DMS79 treated with DMSO at 0.1 percent for 48 hours (cell line): ENCODE data around the gene NMNAT3.

Experiments
- DNase-seq: peaks from one replicate; lab custom pipeline; 2025; lab: John Stamatoyannopoulos, UW

NMNAT3 gene

DNA sequence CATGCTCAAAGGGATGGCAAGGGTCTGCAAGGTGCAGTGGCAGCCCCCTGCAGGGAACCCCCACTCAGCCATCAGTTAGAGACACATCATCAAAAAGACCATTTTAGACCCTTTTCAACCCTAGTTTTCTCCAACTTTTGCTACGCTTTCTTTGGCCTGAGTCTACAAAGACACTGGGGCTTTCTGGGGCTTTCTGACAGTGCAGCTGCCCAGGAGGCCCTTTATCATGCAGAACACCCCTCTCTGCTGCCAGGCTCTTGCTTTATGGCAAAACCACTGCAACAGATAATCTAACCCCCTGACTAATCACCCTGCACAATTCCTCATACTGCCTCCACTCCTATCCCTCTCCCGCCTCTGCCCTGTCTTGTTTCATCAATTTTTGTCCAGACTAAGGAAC lies 2.4 kb downstream of the NMNAT3 start:
- DNase-seq: no peak

DNA sequence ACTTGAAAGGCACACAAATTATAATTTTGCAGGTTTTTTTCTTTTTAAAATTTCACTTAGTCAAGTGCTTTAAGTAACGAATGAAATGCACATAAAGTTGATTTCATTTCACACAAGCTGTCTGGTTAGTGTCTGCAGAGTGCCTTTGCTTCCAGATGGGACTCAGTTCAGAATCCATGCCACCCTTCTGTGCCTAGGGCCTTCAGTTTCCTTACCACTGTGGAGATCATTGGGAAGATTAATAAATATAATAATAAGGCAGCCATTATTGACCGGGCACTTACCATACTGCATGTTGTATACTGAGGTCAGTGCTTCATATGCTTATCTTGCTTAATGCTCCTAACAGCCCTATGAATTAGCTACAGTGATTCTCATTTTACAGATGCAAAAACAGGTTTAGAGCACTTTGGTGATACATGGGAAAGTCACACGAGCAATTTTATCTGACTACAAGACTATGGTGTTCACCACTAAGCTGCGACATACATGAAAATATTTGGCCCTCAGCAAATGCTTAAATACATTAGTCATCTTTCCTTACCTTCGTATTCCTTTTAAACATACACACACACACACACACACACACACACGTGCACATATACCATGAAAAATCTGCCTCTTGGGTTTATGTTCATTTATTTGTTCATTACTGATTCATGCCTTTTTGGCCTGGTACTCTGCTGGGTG lies 3.1 kb downstream of the NMNAT3 start:
- no peak for DNase-seq

DNA sequence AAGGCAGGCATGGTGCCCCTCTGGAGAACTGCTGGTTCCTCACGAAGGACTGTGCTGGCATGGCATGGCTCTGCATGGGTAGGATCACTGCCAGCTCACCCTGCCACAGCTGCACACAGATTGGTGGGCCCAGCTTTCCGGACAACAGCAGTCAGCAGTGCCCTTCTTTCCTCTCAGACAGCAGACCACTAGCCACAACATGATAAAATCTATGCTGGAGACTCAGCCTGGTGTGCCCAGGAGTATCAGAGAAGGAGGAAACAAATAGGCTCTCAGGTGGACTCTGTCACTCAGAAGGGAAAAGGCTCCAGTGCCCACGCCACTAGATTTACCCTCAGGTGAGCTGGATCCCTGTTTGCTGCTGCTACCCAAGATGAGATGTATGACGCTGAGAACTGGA lies 4.9 kb downstream of the NMNAT3 start:
- no peak for DNase-seq

DNA sequence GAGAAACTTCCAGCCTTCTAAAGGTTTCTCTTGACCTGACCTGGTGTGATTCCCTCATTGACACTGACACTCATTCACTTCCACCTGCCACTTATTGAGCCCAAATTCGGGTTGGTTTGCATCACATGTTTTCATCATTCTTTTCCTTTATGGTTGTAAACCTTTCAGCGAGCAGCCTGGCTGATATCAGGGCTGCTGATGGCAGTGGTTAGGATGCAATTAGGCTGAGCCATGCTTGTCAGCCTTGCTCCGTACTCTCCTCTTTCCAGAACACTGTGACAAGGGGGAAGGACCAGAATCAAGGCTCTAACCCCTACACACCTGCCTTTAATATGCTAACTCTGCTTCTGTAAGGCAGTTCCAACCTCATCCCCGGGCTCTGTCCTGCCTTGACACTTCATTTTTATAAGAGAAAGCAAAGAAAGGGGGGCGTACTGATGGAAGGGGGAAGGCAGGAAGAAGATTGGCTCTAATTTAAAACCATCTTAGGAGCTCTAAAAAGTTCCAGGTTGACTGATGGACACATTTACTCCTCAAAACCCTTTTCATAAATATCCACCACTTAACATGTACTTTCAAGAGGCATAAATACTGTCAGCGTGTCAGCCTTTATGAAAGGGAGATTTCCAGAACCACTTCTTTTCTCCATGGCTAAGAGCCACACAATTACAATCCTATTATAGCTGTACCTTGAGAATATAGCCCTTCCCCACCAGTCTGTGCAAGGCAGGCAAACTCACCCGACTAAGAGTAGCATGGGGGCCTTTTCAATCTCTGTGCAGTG lies 5.7 kb downstream of the NMNAT3 start:
- DNase-seq: peak; percentile 16

DNA sequence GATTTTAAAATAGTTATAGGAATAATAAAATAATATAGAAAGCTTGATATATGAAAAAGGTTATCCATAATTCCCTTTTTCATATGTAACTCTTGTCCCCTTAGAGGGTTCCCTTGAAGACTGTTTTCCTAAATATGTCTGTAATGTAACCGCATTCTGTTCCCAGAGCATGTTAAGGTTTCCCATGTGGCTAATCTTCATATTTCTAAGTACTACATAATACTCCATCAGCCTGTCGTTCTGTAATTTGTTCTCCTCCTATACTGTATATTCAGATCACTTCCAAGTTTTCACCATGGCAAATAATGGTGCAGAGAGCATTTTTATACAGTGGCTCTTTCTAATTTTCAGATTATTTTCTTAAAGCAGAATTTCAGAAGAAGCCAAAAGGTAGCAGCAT lies 6.7 kb downstream of the NMNAT3 start:
- no peak for DNase-seq

DNA sequence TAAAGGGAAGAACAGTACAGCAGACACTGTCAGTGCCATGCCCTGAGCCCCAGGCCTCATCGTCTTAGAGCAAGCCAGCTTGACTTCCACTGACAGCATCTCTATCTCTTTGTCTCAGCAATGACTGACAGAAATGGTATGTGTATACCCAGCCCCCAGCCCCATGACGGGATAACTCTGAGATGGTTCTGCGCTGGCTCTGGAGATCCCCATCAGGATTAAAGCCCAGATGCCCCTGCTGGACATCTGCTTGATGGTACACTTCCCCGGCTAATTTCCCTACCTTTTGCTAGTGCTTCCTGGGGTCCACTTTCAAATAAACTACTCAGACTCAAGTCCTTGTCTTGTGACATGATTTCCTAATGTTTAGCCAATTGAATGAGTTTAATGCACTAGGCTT lies 7.6 kb downstream of the NMNAT3 start:
- no peak for DNase-seq

DNA sequence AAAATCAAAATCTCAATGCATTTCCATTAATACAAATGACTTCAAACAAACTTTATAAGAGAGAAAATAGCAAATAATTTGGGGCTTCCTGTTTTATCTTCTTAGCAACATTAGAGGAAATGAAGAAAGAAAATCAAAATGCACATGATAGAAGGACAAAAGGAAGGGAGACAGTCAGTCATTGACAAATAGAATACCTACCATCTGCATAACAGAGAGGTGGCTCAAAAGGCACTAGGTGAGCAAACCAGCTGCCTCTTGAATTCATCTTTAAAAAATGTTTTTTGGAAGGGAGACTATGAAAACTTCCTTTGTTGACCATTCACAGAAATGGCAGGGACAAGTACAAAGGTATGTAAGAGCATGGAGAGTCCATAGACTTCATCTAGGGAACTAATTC lies 9.4 kb downstream of the NMNAT3 start:
- DNase-seq: no peak

DNA sequence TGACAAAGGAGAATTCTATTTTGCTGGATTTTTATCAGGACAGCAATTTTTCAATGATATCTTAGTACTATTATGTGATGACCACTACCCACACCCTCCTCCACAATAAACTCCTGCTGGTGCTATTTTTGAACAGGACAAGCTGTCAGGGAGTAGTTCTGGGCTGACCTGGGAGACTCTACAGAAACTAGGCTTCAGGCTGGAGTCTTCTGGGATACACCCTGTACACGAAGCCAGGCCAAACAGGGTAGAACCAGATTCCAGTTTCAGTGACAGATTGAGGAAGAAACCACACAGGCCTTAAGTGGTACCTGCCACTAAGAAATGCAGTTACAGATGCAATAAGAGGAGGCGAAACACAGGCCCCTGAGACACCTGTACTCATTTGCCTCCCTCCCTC lies 12.8 kb downstream of the NMNAT3 start:
- DNase-seq: no peak

DNA sequence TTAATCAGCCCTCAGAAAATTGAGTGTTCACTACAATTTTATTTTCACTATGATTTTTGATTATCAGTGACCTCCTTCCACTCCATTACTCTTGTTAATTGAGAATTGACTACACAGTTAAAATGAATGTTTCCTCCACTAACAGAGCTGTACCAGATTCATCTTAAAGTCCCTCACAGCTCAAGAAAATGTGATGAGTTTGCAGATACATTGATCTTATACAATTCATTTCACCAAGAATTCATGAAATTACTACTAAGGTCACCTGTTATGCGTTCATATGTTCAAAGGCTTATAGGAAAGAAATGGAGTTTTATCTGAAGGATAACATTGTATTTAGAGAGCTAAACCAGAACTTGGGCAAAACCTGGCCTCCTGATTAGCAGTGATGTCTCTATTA lies 17.5 kb downstream of the NMNAT3 start:
- no peak for DNase-seq

DNA sequence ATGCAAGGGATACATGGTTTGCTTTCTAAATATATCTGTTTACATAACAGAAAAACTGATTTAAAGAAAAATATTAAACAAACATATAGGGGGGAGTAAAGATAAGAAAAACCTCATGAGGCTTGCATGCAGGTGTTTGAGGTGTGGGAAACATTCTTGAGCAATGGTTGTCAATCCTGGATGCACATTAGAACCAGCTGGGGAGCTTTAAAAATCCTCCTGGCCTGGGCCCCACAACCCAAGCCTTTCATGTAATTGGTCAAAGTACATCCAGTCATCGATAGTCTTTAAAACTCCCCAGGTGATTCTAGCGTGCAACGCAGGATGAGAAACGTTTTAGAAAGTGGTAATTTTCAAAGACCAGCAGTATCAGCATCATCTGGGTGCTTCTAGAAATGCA lies 18.3 kb downstream of the NMNAT3 start:
- DNase-seq: no peak

DNA sequence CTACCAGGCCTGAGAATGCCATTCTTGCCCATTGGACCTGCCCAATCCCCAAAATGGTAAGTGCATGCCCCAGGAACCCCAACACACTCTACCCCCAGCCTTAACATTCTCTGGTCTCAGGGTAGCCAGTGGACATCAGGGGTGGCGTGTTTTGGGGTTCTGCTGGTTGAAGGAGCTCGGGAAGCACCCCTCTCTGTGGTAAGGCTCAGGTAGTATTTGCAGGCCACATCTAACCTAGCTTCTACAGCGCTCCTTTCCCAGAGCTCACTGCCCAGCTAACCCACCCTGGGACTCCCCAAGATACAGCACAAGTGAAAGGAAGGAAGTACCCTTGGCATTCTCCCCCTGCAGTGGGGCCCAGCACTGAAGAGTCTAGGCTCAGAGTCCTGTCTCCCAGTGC lies 19.8 kb downstream of the NMNAT3 start:
- no peak for DNase-seq

DNA sequence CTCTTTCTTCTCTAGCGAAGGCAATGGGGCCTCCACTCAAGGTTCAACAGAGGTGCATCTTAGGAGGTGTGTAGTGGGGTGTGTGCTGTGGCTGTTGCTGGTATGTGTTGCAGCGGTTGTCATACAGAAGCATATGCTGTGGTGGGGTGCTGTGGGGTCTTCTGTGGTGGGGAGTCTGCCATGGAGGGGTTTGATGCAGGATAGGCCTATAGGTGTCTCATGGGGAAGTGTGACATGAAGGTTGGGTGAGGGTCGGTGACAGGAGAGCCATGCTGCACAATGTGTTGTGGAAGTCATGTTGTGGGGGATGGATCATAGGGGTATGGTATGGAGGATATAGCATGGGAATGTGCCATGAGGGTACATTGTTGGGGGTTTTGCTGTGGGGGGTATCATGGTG lies 20.3 kb downstream of the NMNAT3 start:
- no peak for DNase-seq

DNA sequence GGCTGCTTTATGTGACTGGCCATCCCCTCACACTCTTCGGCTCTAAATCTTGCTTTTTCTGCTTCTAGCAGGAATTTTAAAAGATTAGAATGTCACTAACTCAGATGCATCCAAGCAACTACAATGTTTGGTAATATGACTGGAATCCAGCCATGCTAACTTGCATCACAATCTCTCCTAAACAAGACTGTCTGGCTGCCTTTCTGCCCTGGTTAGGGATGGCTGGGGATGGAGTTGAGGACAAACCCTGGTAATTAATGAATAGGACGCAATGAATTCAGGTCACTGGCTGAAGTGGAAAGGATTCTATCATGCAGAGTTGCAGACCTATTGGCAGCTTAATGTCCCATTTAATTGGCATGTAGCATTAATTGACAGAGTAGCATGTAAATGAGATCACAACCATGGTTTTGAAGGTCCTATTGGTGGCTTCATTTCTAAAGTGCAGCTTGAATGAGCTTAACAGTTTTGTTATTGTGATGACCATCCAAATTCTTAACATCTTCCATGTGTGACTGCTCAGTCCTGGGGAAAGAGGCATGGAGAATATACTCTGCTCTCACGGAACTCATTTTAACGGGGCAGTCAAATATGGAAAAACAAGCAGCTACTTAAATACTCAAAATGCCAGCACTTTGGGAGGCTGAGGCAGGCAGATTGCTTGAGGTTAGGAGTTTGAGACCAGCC lies 21.7 kb downstream of the NMNAT3 start:
- peak; percentile 43 for DNase-seq

DNA sequence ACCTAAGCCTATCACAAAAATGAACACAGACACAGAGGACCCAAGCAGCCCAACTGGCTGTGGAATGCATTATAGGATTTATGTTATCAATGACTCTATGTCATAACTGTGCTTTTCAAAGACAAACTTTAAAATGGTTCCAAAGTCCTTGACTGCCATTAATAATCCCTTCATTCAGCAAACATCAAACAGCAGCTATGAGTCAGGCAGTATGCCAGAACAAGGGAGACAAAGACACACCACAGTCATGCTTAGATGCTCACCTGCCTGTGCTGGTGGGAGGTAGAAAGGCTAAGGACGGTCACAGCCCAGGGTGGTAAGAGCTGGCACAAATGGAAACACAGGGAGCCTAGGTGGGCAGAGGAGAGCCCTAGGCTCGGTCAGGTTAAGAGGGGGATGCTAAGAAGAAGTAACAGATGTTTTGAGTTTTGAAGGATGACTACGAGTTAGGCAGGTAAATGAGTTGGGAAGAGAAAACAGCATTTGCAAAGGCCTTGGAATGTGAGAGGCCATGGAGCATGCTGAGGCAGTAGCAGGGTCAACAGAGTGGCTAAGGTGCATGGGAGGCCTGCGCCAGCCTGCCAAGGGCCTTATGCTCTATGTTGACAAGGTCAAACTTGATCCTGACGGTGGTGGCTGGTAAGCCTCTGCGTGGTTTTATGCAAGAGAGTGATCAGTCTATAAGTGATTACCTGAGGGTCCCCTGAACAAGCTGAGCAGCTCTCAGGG lies 23.0 kb downstream of the NMNAT3 start:
- DNase-seq: peak; percentile 86

DNA sequence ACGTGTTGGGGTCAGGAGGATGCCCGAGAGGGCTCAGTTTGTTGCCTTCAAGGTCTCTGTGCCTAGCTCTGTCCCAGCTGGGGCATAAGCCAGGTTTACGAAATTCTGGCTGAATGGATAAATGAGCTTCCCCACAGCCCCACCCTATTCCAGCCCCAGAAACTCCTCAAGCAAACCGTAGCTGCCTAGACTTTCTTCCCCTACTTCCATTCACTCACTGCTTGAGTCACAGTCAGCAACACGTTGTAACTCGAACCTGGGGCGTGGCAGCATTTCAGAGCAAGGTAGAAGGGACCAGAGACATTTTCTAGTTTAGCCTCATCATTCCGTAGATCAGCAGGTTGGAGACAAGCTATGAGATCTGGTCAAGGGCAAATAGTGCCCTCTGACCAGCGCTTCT lies 24.2 kb downstream of the NMNAT3 start:
- DNase-seq: no peak

DNA sequence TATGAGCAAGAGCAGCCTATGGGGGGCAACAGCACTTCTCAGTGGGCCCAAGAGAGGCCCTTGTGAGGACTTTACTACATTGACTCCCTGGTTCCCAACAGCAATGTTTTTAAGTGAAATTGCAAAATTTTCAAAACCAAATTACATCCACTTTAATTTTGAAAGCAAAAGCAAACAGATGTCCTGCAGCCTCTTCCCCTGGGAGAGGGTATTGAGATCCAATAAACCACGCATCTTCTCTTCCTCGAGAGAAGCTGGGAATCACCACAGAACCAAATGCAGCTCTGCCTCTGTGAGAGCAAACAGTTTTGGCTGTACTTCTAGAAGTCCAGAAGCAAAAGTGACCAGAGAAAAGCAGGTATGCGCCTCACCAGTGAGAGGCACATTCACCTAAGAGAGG lies 25.2 kb downstream of the NMNAT3 start:
- no peak for DNase-seq

DNA sequence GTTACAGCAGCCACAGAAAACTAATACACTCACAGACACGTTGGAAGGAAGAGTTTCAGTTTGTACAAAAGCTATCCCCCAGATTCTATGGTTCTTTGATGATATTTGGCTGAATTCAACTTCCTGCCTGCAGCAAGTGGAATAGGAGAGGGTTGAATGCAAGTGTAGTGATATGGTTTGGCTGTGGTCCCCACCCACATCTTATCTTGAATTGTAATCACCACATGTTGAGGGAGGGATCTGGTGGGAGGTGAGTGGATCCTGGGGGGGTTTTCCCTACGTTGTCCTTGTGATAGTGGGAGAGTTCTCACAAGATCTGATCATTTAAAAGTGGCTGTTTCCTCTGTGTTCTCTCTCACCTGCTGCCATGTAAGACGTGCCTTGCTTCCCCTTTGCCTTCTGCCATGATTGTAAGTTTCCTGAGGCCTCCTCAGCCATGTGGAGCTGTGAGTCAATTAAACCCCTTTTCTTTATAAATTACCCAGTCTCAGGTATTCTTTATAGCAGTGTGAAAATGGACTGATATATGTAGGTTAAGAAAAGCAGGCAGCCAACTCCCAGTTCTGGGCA lies 29.8 kb downstream of the NMNAT3 start:
- DNase-seq: no peak

DNA sequence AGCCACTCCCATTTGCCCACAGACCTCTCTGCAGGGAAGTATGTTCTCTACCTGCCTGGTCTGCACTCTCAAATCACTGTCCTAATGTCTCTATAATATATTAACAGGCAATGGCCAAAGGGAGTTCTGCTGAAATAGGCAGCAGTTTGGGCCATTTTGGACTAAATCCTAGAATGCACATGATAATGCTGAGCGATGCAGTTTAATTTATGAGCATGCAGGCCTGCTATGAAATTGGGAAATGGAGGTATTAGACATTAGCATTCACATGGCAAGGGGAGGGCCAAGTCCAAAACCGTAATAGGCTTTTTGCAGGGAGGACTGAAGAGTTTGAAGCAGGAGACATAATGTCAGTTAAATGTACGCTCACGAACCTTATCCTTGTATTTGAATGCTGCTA lies 31.3 kb downstream of the NMNAT3 start:
- DNase-seq: no peak

DNA sequence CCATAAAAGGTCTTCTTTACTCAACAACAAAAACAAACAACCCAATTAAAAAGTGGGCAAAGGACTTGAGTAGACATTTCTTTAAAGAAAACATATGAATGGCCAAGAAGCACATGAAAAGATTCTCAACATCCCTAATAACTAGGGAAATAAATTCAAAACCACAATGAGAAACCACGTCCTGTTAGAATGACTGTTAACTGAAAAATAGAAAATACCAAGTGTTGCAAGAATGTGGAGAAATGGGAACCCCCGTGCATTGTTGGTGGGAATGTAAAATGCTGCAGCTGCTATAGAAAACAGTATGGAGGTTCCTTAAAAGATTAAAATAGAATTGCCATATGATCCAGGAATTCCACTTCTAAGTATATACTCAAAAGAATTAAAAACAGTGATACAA lies 34.8 kb downstream of the NMNAT3 start:
- no peak for DNase-seq

DNA sequence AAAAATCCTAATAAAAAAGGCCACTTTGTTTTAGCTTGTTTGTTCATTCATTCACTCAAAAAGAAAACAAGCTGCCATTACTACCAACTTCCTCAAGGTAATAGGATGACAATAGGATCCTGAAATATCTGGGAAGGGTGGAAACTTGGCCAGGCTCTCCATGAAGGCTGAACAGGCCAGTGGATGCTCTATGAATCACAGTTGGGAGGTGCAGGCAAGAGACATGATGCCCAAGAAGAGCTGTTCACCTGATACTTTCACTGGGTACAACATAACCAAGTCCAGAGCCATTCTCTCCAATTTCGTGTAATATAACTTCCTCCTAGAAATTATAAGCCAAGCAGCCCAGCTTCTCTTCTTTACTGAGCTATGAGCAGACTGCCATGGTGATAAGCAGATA lies 37.3 kb downstream of the NMNAT3 start:
- no peak for DNase-seq

DNA sequence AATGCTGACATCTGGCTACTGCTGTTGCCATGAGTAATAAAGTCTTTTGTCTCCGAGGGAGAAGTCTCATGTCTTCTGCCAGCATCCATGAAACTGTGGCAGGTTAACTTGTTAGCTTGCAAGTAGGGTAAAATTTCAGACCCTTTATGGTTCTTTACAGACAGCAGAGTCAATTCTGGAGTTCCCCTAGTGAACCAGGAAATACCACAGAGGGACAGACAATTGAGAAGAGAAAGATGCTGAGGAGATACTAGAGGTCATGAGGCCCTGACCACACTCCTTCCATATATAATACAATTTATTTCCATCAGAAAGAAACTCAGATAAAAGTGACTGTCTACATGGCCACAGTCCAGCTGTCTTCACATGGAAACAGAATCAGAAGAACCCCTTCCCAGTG lies 38.1 kb downstream of the NMNAT3 start:
- no peak for DNase-seq

DNA sequence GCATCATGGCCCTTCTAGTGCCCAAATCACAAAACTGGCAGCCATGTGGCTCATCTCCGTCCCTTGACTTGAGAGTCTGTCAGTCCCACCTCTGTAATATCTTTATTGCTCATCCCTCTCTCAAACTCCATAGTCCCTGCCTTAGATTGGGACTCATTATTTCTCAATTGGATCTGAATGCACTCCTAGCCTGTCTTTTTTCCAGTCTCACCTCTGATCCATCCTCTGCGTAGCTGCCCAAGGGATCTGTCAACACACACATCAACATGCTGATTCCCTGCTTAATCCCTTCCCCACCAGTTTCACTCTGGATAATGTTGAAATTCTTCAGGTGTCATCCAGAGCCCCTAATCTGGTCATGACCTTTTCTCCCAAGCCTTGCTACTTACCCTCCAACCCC lies 39.3 kb downstream of the NMNAT3 start:
- no peak for DNase-seq
